Measurements from ENCODE around the gene GNPTAB.

- TF ChIP-seq POLR2A (IDR thresholded peaks at IDR 0.05; ENCODE audit: low read depth, low read length) (no peak), MXI1 (IDR thresholded peaks at IDR 0.05; ENCODE audit: borderline replicate concordance, low read depth, low read length) (no peak), SMC3 (IDR thresholded peaks at IDR 0.05; ENCODE audit: low read depth, low read length) (no peak), CTCF (conservative IDR thresholded peaks at IDR 0.05; ENCODE audit: low read depth, low read length) (no peak), RFX5 (IDR thresholded peaks at IDR 0.05; ENCODE audit: low read depth, low read length) (no peak)
These were observed 48.5 kb downstream of the GNPTAB start for GRCh38 chr12:101782273-101782731.
